ENCODE measurements around the gene ATP6V1C2. TPM values are rescaled to one million over a fixed set of nuclear protein-coding genes. Genes with fewer than 3 reads are reported as not detected.

ATP6V1C2 gene
- total and polyA plus RNA-seq, 2 experiments from 2014 or later = 0.57 to 2.0 TPM

- no peak overlapping the region for H3K4me3 ChIP-seq
- 86% methylated on average over 1 of the region's 1 CpG for WGBS (ENCODE audit: low lambda C conversion rate, missing lambda C conversion rate)
- peaks cover 14% of the 10 kb centered on the region for H4K20me1 ChIP-seq (ENCODE audit: insufficient read depth, poor library complexity, severe bottlenecking)
- H3K27ac ChIP-seq = no peak overlapping the region
- no peaks in the 10 kb centered on the region for H3K27me3 ChIP-seq
- H3K9me3 ChIP-seq (ENCODE audit: low read depth) = no peaks in the 10 kb centered on the region
- H3K4me1 ChIP-seq (ENCODE audit: insufficient read depth) = no peaks in the 10 kb centered on the region
- H2AFZ ChIP-seq = no peak overlapping the region
- H3K9me2 ChIP-seq (replicated peaks; ENCODE audit: insufficient read depth) = no peaks in the 10 kb centered on the region
- no peak for TF ChIP-seq EZH2phosphoT487 (IDR thresholded peaks at IDR 0.05; ENCODE audit: low read depth, severe bottlenecking, unreplicated experiment)
- TF ChIP-seq, protein P1, sequence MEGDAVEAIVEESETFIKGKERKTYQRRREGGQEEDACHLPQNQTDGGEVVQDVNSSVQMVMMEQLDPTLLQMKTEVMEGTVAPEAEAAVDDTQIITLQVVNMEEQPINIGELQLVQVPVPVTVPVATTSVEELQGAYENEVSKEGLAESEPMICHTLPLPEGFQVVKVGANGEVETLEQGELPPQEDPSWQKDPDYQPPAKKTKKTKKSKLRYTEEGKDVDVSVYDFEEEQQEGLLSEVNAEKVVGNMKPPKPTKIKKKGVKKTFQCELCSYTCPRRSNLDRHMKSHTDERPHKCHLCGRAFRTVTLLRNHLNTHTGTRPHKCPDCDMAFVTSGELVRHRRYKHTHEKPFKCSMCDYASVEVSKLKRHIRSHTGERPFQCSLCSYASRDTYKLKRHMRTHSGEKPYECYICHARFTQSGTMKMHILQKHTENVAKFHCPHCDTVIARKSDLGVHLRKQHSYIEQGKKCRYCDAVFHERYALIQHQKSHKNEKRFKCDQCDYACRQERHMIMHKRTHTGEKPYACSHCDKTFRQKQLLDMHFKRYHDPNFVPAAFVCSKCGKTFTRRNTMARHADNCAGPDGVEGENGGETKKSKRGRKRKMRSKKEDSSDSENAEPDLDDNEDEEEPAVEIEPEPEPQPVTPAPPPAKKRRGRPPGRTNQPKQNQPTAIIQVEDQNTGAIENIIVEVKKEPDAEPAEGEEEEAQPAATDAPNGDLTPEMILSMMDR (IDR thresholded peaks at IDR 0.05; ENCODE audit: poor library complexity) = no peak
- TF ChIP-seq EZH2 (IDR thresholded peaks at IDR 0.05; ENCODE audit: borderline replicate concordance) = no peak
- DNase-seq (ENCODE audit: low spot score) = no peak
- no peak overlapping the region for H3K4me2 ChIP-seq
- H3K36me3 ChIP-seq (replicated peaks; ENCODE audit: insufficient read depth, low read depth) = no peaks in the 10 kb centered on the region
- peaks cover 40% of the 10 kb centered on the region for H3K79me2 ChIP-seq
Observed at GRCh38 chr2:10793816-10794215, 72.4 kb downstream of the ATP6V1C2 start.

- DNase-seq (ENCODE audit: low spot score) = no peak
- no peaks in the 10 kb centered on the region for H3K27me3 ChIP-seq
- H3K4me1 ChIP-seq (ENCODE audit: insufficient read depth) = no peaks in the 10 kb centered on the region
- no peak overlapping the region for H2AFZ ChIP-seq
- H3K4me2 ChIP-seq = no peak overlapping the region
- TF ChIP-seq, protein P1 (IDR thresholded peaks at IDR 0.05; ENCODE audit: poor library complexity) = no peak
- TF ChIP-seq EZH2 (IDR thresholded peaks at IDR 0.05; ENCODE audit: borderline replicate concordance) (no peak), EZH2phosphoT487 (IDR thresholded peaks at IDR 0.05; ENCODE audit: low read depth, severe bottlenecking, unreplicated experiment) (no peak)
- no peak overlapping the region for H3K4me3 ChIP-seq
- no peaks in the 10 kb centered on the region for H3K9me3 ChIP-seq (ENCODE audit: low read depth)
- H4K20me1 ChIP-seq (ENCODE audit: insufficient read depth, poor library complexity, severe bottlenecking) = peaks cover 22% of the 10 kb centered on the region
- H3K79me2 ChIP-seq = peaks cover 51% of the 10 kb centered on the region
- no peaks in the 10 kb centered on the region for H3K36me3 ChIP-seq (replicated peaks; ENCODE audit: insufficient read depth, low read depth)
- no peaks in the 10 kb centered on the region for H3K9me2 ChIP-seq (replicated peaks; ENCODE audit: insufficient read depth)
- 62% methylated on average over 5 of the region's 5 CpGs for whole genome bisulfite sequencing (ENCODE audit: low lambda C conversion rate, missing lambda C conversion rate)
- H3K27ac ChIP-seq = no peak overlapping the region
Observed at GRCh38 chr2:10794876-10795275, 73.4 kb downstream of the ATP6V1C2 start.

DNA sequence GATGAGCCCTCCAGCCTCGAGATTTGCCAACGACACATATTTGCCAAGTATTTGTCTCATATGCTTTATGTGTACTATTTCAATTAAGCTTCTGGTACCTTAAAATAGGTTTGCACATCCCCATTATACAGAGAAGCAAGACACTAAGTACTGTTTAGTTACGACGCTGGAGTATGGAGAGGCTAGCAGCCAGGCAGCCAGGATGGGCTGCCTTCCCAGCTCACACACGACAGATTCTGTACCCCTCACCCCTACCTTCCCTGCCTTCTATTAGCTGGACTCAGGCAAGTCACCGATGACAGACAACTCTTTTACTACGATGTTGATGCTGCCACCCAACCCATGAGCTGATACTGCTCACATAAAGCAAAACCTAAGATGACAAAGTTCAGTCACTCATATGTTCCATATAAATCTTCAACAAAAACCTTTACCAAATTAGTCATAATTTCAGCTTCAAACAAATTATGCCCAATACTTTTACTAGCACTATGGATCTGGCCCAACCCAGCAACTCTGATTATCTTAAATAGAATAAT lies 74.1 kb downstream of the ATP6V1C2 start:
- Histone ChIP-seq H3K4me1 (ENCODE audit: insufficient read depth) (no peaks in the 10 kb centered on the region), H2AFZ (no peak overlapping the region), H3K9me2 (replicated peaks; ENCODE audit: insufficient read depth) (no peaks in the 10 kb centered on the region), H3K9me3 (ENCODE audit: low read depth) (no peaks in the 10 kb centered on the region), H3K27me3 (no peaks in the 10 kb centered on the region), H3K79me2 (peaks cover 58% of the 10 kb centered on the region), H4K20me1 (ENCODE audit: insufficient read depth, poor library complexity, severe bottlenecking) (peaks cover 27% of the 10 kb centered on the region), H3K27ac (no peak overlapping the region), H3K4me2 (no peak overlapping the region), H3K4me3 (no peak overlapping the region), H3K36me3 (replicated peaks; ENCODE audit: insufficient read depth, low read depth) (no peaks in the 10 kb centered on the region)
- 81% methylated on average over 7 of the region's 7 CpGs for WGBS (ENCODE audit: low lambda C conversion rate, missing lambda C conversion rate)
- no peak for DNase-seq (ENCODE audit: low spot score)
- TF ChIP-seq, protein P1 (IDR thresholded peaks at IDR 0.05; ENCODE audit: poor library complexity) = no peak
- TF ChIP-seq EZH2 (IDR thresholded peaks at IDR 0.05; ENCODE audit: borderline replicate concordance) (no peak), EZH2phosphoT487 (IDR thresholded peaks at IDR 0.05; ENCODE audit: low read depth, severe bottlenecking, unreplicated experiment) (no peak)

All from hepatocyte (in vitro differentiated cells).